ENCODE results near the gene DBR1.

DBR1 gene

DNA sequence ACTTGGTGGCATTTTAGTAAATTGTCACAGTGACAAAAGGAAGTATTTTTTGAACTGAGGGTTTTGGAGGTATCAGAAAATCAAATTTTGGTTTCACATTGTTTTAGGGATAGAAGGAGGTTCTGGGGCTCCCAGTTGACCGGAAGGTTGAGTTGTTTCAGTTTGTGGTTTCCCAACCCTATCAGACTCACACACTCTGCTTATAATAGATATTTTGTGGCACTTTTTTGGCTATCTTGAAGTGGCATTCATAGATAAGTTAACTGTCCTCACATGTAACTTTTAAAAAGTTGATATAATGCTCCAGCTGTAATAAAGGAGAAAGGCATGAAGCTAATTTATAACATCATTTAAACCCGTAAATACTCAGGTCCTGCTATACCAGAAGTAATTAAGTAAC, 25.1 kb upstream of the DBR1 start:
- TF ChIP-seq GATA2 (IDR thresholded peaks at IDR 0.05; ENCODE audit: low read depth, low read length) (no peak), GATA3 (IDR thresholded peaks at IDR 0.05; ENCODE audit: low read depth, low read length) (no peak)

DNA sequence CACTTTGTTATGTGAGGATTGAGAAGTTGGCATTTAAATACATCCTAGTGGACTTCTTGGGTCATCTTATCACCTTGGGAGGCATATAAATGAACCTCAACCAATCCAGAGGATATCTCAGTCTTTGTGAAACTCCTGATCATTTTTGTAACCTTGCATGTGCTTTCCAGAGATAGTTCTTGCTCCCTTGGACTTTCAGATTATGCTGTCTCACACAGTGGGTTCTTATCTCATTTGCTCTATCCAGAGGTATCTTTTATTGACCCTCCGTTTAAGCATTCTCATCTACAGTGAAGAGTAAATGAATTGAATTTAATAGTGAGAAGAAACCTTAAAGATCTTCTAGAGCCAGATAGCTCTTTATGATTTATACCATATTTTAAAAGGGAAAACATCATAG, 22.8 kb upstream of the DBR1 start:
- TF ChIP-seq GATA3 (IDR thresholded peaks at IDR 0.05; ENCODE audit: low read depth, low read length) (no peak), GATA2 (IDR thresholded peaks at IDR 0.05; ENCODE audit: low read depth, low read length) (no peak)

DNA sequence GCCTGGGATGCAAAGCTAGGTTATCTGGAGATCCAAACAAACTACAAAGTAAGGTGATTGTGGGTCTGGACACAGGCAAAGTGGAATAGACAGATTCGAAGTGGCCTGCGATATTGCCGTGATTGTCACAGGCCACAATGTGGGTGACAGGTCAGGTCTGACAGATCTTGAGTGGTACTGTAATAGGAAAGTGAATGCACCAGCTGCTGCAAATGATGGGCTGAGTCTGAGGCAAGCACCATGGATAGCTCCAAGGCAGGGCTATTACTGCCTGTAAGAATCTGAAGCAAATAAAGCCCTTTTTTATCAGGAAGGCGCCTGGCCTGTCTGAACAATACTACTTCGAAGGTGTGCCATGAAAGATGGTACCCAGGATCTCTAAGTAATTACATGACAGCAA, 22.3 kb upstream of the DBR1 start:
- TF ChIP-seq GATA3 (IDR thresholded peaks at IDR 0.05; ENCODE audit: low read depth, low read length) (no peak), GATA2 (IDR thresholded peaks at IDR 0.05; ENCODE audit: low read depth, low read length) (no peak)

DNA sequence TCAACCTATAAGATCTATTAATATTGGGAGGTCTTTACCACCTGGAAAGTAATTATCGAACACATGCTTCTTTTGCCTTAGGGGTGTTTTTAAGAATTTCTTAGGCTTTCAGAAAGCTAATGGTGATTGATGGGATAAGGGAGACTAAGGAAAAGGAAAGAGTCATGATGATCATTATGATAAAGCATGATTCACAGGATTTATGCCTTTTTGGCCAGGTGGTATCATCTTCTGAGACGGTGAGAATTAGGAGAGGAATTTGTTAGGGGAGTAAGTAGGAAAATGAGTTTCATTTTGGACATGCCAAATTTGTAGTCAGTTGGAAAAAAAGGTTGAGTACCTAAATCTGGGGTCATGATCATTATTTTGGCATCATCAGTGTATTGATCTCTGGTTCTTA, 21.3 kb upstream of the DBR1 start:
- TF ChIP-seq GATA3 (IDR thresholded peaks at IDR 0.05; ENCODE audit: low read depth, low read length) = no peak
- TF ChIP-seq GATA2 (IDR thresholded peaks at IDR 0.05; ENCODE audit: low read depth, low read length) = no peak

DNA sequence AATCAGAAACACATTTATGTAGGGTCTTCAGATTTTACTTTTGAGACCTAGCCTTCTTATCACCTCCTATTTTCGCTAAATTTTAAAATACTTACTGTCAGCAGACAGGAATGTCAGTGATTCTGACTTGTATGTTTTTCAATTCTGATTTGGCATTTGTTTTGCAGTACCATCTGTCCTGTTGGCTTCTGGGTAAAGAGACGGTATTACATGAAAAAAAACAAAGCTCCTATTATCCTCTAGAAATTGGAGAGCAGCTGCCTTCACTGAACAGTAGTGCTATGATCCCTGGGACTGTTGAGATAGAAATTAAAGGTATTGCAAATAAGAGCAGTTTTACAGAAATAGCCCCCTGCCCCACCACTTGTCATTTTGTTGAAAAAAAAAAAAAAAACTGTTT, 20.8 kb upstream of the DBR1 start:
- TF ChIP-seq GATA3 (IDR thresholded peaks at IDR 0.05; ENCODE audit: low read depth, low read length) (no peak), GATA2 (IDR thresholded peaks at IDR 0.05; ENCODE audit: low read depth, low read length) (no peak)

DNA sequence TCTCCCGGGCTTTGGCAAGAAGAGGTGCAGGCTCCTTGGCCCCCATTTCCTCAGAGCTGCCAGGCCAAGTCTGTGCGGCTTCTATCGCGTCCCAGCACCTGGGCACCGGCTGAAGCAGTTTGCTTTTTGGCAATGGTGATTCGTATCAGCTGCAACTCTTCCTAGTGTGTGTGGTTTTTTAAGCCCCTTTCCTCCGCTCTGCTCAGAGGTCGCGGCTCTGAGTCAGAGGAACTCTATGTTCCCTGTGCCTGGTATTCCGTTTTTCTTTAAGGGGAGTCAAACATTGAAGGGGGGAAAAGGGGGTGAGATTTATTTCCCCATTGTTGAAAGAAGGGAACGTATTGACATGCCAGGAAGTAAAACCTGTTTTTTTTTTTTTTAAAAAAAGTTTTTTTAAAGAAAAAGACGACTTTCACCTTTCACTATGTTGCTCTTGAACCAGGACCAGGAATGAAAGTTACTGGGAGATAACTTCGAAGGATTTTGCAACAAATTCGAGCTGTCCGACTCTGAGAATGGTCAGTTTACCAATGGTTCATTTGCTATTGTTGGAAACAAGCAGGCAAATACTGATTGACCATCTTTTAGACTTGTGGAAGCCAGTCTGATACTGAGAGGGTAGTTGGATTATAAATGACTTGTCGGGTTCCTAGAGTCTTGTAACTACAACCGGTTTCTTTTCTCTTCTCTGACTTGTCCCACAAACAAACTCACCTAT, 13.5 kb upstream of the DBR1 start:
- TF ChIP-seq GATA2 (IDR thresholded peaks at IDR 0.05; ENCODE audit: low read depth, low read length) = no peak
- no peak for TF ChIP-seq GATA3 (IDR thresholded peaks at IDR 0.05; ENCODE audit: low read depth, low read length)

DNA sequence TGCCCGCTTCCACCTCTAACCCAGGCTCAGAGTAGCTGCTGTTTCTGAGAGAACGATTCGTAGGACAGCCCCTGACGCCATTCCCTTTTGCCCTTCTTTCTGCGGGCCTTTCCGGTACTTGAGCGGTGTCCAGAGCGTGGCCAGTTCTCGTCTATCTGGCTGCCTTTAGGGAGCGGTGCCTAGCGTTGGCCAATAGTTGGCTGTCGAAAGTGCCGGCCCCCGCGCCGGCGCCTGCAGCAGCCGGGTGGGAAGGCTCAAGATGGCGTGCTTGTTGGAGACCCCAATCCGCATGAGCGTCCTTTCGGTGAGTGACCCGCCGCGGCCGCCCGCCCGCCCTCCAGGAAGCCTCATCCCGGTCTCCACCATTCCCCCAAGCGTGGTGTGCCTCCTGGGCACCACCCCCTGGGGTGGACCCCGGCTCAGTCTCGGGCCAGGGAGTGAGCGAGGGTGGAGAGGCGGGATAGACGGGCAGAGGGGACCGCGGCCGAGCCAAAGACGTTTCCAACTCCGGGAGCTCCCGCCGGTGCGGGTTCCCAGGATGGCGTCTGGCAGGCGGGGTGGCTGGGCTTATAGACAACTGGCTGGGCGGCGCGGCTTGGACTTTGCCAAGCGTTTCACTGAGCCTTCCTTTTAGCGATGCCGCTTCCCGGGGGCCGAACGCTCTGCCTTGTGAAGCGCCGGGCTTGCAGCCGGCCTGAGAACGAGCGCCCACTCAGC, 12.7 kb upstream of the DBR1 start, which contains the start of gene ARMC8:
Gene ARMC8 (plus strand): TSS at position 6 of the 717 bp plus-strand sequence. CDS start 254 bp downstream, at position 260.
- no peak for TF ChIP-seq GATA2 (IDR thresholded peaks at IDR 0.05; ENCODE audit: low read depth, low read length)
- no peak for TF ChIP-seq GATA3 (IDR thresholded peaks at IDR 0.05; ENCODE audit: low read depth, low read length)

DNA sequence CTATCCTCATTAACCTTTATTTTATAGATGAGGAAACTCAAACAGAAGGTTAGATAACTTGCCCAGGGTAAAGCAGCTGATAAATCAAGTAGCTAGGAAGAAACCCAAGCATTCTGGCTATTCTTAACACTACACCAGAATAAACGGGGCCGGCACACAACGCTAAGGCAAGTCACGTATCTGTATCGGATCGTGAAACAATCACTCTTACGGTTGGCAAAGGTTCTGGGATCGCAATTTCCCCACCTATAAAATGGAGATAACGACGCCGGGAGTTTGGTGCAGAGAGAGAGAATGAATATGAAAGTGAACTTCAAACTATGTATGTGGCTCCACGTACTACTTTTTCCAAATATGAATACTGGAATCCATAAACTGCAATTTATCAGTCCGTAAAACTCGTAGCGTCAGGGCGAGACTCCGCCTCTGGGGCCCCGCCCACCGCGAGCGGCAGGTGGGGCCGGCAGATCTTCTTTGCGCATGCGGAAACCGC, 12.1 kb upstream of the DBR1 start:
- TF ChIP-seq GATA3 (IDR thresholded peaks at IDR 0.05; ENCODE audit: low read depth, low read length) (no peak), GATA2 (IDR thresholded peaks at IDR 0.05; ENCODE audit: low read depth, low read length) (no peak)

DNA sequence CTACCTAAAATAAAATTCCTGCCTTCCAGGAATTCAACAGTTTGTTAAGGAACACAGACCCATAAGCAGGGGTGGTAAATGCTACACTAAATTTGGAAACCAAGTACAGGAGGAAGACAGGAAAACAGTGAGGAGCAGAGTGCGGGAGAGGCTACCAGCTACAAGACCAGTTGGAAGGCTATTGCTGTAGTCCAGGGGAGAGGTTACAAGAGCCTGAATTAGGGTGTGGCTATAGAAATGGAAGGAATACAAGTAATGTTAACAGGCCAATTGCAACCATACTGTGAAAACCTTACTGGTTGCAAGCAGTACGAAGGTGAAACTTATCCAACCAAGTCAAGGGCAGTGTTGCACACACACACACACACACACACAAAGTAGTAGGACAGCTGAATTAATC, 11.5 kb upstream of the DBR1 start:
- TF ChIP-seq GATA3 (IDR thresholded peaks at IDR 0.05; ENCODE audit: low read depth, low read length) (no peak), GATA2 (IDR thresholded peaks at IDR 0.05; ENCODE audit: low read depth, low read length) (no peak)

DNA sequence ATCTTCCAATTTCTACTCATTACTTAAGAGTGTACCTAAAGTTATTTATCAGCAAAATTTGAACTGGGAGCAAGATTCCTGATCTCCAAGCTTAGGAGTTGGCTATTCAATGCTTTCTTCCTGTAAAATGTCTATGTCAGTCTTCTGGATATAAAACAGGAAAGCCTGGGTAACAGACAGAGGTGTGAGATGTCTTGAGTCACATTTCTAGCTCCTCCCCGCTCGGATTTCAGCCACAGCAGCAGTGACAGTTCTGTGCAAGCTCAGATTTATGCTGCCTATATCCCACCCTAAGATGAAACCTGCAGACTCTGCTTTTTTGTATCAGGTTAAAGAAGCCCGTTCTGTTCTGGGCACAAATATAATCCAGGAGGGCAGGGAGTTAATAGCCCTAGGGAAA, 10.3 kb upstream of the DBR1 start:
- no peak for TF ChIP-seq GATA3 (IDR thresholded peaks at IDR 0.05; ENCODE audit: low read depth, low read length)
- TF ChIP-seq GATA2 (IDR thresholded peaks at IDR 0.05; ENCODE audit: low read depth, low read length) = no peak

DNA sequence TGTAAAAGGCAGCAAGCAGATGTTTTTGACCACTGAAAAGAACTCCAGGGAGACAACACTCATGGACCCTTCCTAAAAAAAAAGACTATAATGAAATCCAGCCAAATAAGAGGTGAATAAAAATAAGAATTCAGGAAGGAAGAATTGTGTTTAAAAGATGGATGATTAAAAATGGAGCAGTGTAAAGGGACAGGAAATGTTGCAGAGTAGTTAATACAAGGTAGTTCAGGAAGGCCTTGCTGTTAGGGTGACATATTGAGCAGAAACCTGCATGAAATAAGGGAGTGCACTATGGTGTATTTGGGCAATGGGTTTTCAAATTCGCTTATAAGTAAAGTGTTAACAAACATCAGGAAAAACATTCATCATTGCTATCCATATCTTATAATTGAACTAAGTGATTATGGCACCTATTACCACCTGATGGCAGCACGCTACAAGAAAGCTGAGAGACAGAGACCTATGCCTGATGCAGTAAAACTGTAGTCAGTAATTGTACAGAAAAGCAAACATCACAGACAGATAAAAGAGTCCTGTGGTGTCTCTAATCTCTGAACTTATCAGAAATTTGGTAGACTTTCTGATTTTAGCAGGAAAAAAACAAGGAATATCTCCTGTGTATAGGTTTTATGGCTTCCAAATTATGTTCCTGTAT, 5.8 kb upstream of the DBR1 start:
- no peak for TF ChIP-seq GATA2 (IDR thresholded peaks at IDR 0.05; ENCODE audit: low read depth, low read length)
- TF ChIP-seq GATA3 (IDR thresholded peaks at IDR 0.05; ENCODE audit: low read depth, low read length) = no peak

DNA sequence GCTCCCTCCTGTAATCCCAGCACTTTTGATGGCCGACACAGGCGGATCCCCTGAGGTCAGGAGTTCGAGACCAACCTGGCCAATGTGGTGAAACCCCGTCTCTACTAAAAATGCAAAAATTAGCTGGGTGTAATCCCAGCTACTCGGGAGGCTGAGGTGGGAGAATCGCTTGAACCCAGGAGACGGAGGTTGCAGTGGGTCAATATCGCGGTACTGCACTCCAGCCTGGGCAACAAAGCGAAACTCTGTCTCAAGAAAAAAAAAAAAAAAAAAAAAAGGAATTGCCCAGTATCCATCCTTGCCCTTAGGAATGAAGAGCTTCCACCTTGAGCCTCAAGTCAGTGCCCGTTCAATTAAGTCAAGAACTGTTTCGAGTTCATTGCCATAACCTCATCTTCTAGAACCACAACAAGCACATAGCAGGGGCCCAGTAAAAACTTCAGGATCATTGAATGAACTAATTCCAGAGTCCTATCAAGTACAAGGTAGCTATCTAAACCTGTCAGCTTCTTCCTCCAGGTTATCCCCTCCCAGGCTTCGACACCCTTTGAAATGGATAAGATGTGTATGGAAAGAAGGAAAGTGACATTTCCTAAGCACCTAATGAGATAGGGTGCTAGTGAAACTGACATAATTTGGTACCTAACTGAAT, 826 bp downstream of the DBR1 start:
- no peak for TF ChIP-seq GATA2 (IDR thresholded peaks at IDR 0.05; ENCODE audit: low read depth, low read length)
- no peak for TF ChIP-seq GATA3 (IDR thresholded peaks at IDR 0.05; ENCODE audit: low read depth, low read length)

DNA sequence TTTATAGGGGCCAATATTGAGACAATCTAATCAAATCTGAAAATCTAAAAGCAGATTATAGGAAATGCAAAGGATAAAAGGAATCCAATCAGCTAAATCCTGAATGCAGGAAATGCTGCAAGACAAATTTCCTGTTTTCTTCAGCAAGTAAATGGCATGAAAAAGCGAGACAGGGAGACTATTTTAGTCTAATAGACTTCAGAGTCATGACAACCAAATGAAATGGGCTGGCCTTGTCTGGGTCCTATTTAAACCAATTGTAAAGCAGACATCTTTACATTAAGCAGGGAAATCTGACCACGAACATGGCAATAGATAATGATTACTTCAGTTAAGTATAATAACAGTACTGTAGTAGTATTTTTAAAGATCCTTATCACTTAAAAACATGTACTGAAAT, 2.1 kb downstream of the DBR1 start:
- TF ChIP-seq GATA3 (IDR thresholded peaks at IDR 0.05; ENCODE audit: low read depth, low read length) (no peak), GATA2 (IDR thresholded peaks at IDR 0.05; ENCODE audit: low read depth, low read length) (no peak)

DNA sequence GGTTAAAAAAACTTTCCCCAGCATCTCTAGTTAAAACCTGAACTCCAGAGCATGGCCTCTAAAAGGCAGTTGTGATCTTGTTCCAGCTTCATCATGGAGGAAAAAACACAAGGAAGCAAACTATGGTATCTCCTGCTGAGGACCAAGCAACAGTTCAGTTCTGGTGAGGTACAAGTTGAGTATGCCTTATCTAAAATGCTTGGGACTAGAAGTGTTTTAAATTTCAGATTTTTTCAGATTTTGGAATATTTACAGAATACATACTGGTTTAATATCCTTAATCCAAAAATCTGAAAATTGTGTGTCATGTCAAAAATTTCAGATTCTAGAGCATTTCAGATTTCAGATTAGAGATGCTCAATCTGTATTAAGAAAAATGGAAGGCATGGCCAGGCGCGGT, 9.7 kb downstream of the DBR1 start:
- TF ChIP-seq GATA2 (IDR thresholded peaks at IDR 0.05; ENCODE audit: low read depth, low read length) (no peak), GATA3 (IDR thresholded peaks at IDR 0.05; ENCODE audit: low read depth, low read length) (no peak)

All from SH-SY5Y (cell line).